ENCODE measurements around the gene OR2T8.

OR2T8 gene

GRCh38 chr1:247919952-247920351, at the start of gene OR2T8:
OR2T8 (plus strand) TSS chr1:247920252; CDS start chr1:247921018, 766 bp downstream.
- H3K9me3 ChIP-seq (ENCODE audit: control insufficient read depth in 2 of 2, low read length in 2 of 2): no peaks in the 10 kb centered on the region
- H3K4me3 ChIP-seq (ENCODE audit: low read length in 2 of 2): no peak within 1 kb of the TSS
- H3K4me1 ChIP-seq (ENCODE audit: control insufficient read depth in 2 of 2, insufficient read depth in 2 of 2, low read length in 2 of 2): no peaks in the 10 kb centered on the region

GRCh38 chr1:247883346-247883745, 36.7 kb upstream of the OR2T8 start:
- no peak overlapping the region for H3K27ac ChIP-seq (ENCODE audit: low read depth in 2 of 2, low read length in 2 of 2)
- no peaks in the 10 kb centered on the region for H3K27me3 ChIP-seq (ENCODE audit: control insufficient read depth in 2 of 2, insufficient read depth in 2 of 2, low read length in 2 of 2)
- no peaks in the 10 kb centered on the region for H3K4me1 ChIP-seq (ENCODE audit: control insufficient read depth in 2 of 2, insufficient read depth in 2 of 2, low read length in 2 of 2)
- H3K9me3 ChIP-seq (ENCODE audit: control insufficient read depth in 2 of 2, low read length in 2 of 2): no peaks in the 10 kb centered on the region
- H3K4me3 ChIP-seq (ENCODE audit: low read length in 2 of 2): no peak overlapping the region
- H3K36me3 ChIP-seq (ENCODE audit: control insufficient read depth in 2 of 2, insufficient read depth in 2 of 2, low read length in 2 of 2): no peaks in the 10 kb centered on the region
- H3K9ac ChIP-seq (ENCODE audit: low read depth in 1 of 2, low read length in 2 of 2): no peak overlapping the region

More at GRCh38 chr1:247919952-247920351, at the start of gene OR2T8:
- H3K36me3 ChIP-seq (ENCODE audit: control insufficient read depth in 2 of 2, insufficient read depth in 2 of 2, low read length in 2 of 2): no peaks in the 10 kb centered on the region
- no peak within 1 kb of the TSS for H3K9ac ChIP-seq (ENCODE audit: low read depth in 1 of 2, low read length in 2 of 2)
- no peak within 1 kb of the TSS for H3K27ac ChIP-seq (ENCODE audit: low read depth in 2 of 2, low read length in 2 of 2)
- no peaks in the 10 kb centered on the region for H3K27me3 ChIP-seq (ENCODE audit: control insufficient read depth in 2 of 2, insufficient read depth in 2 of 2, low read length in 2 of 2)

GRCh38 chr1:247884797-247885413, 35.1 kb upstream of the OR2T8 start:
- no peak overlapping the region for H3K27ac ChIP-seq (ENCODE audit: low read depth in 2 of 2, low read length in 2 of 2)
- no peaks in the 10 kb centered on the region for H3K36me3 ChIP-seq (ENCODE audit: control insufficient read depth in 2 of 2, insufficient read depth in 2 of 2, low read length in 2 of 2)
- no peaks in the 10 kb centered on the region for H3K4me1 ChIP-seq (ENCODE audit: control insufficient read depth in 2 of 2, insufficient read depth in 2 of 2, low read length in 2 of 2)
- H3K9ac ChIP-seq (ENCODE audit: low read depth in 1 of 2, low read length in 2 of 2): no peak overlapping the region
- no peak overlapping the region for H3K4me3 ChIP-seq (ENCODE audit: low read length in 2 of 2)
- no peaks in the 10 kb centered on the region for H3K27me3 ChIP-seq (ENCODE audit: control insufficient read depth in 2 of 2, insufficient read depth in 2 of 2, low read length in 2 of 2)
- no peaks in the 10 kb centered on the region for H3K9me3 ChIP-seq (ENCODE audit: control insufficient read depth in 2 of 2, low read length in 2 of 2)

GRCh38 chr1:247895163-247895637, 24.9 kb upstream of the OR2T8 start, which contains the start of gene OR2W3:
OR2W3 (plus strand) TSS chr1:247895587; CDS start chr1:247895587, 0 bp downstream.
- Histone ChIP-seq H3K9ac (ENCODE audit: low read depth in 1 of 2, low read length in 2 of 2) (no peak within 1 kb of the TSS), H3K4me3 (ENCODE audit: low read length in 2 of 2) (no peak within 1 kb of the TSS), H3K4me1 (ENCODE audit: control insufficient read depth in 2 of 2, insufficient read depth in 2 of 2, low read length in 2 of 2) (no peaks in the 10 kb centered on the region), H3K27me3 (ENCODE audit: control insufficient read depth in 2 of 2, insufficient read depth in 2 of 2, low read length in 2 of 2) (no peaks in the 10 kb centered on the region), H3K36me3 (ENCODE audit: control insufficient read depth in 2 of 2, insufficient read depth in 2 of 2, low read length in 2 of 2) (no peaks in the 10 kb centered on the region), H3K9me3 (ENCODE audit: control insufficient read depth in 2 of 2, low read length in 2 of 2) (no peaks in the 10 kb centered on the region), H3K27ac (ENCODE audit: low read depth in 2 of 2, low read length in 2 of 2) (no peak within 1 kb of the TSS)

- H3K4me3 ChIP-seq (ENCODE audit: low read length in 2 of 2): no peak overlapping the region
- no peaks in the 10 kb centered on the region for H3K36me3 ChIP-seq (ENCODE audit: control insufficient read depth in 2 of 2, insufficient read depth in 2 of 2, low read length in 2 of 2)
Measured at GRCh38 chr1:247895976-247896375, 24.1 kb upstream of the OR2T8 start.

GRCh38 chr1:247904122-247904521, 15.9 kb upstream of the OR2T8 start:
- no peaks in the 10 kb centered on the region for H3K27me3 ChIP-seq (ENCODE audit: control insufficient read depth in 2 of 2, insufficient read depth in 2 of 2, low read length in 2 of 2)
- no peak overlapping the region for H3K27ac ChIP-seq (ENCODE audit: low read depth in 2 of 2, low read length in 2 of 2)
- no peaks in the 10 kb centered on the region for H3K4me1 ChIP-seq (ENCODE audit: control insufficient read depth in 2 of 2, insufficient read depth in 2 of 2, low read length in 2 of 2)
- no peaks in the 10 kb centered on the region for H3K9me3 ChIP-seq (ENCODE audit: control insufficient read depth in 2 of 2, low read length in 2 of 2)
- no peak overlapping the region for H3K9ac ChIP-seq (ENCODE audit: low read depth in 1 of 2, low read length in 2 of 2)
- no peaks in the 10 kb centered on the region for H3K36me3 ChIP-seq (ENCODE audit: control insufficient read depth in 2 of 2, insufficient read depth in 2 of 2, low read length in 2 of 2)
- H3K4me3 ChIP-seq (ENCODE audit: low read length in 2 of 2): no peak overlapping the region

More at GRCh38 chr1:247895976-247896375, 24.1 kb upstream of the OR2T8 start:
- Histone ChIP-seq H3K27me3 (ENCODE audit: control insufficient read depth in 2 of 2, insufficient read depth in 2 of 2, low read length in 2 of 2) (no peaks in the 10 kb centered on the region), H3K9ac (ENCODE audit: low read depth in 1 of 2, low read length in 2 of 2) (no peak overlapping the region), H3K9me3 (ENCODE audit: control insufficient read depth in 2 of 2, low read length in 2 of 2) (no peaks in the 10 kb centered on the region), H3K27ac (ENCODE audit: low read depth in 2 of 2, low read length in 2 of 2) (no peak overlapping the region), H3K4me1 (ENCODE audit: control insufficient read depth in 2 of 2, insufficient read depth in 2 of 2, low read length in 2 of 2) (no peaks in the 10 kb centered on the region)

- Histone ChIP-seq H3K9me3 (ENCODE audit: control insufficient read depth in 2 of 2, low read length in 2 of 2) (no peaks in the 10 kb centered on the region), H3K36me3 (ENCODE audit: control insufficient read depth in 2 of 2, insufficient read depth in 2 of 2, low read length in 2 of 2) (no peaks in the 10 kb centered on the region), H3K4me3 (ENCODE audit: low read length in 2 of 2) (no peak overlapping the region), H3K27ac (ENCODE audit: low read depth in 2 of 2, low read length in 2 of 2) (no peak overlapping the region), H3K4me1 (ENCODE audit: control insufficient read depth in 2 of 2, insufficient read depth in 2 of 2, low read length in 2 of 2) (no peaks in the 10 kb centered on the region), H3K27me3 (ENCODE audit: control insufficient read depth in 2 of 2, insufficient read depth in 2 of 2, low read length in 2 of 2) (no peaks in the 10 kb centered on the region), H3K9ac (ENCODE audit: low read depth in 1 of 2, low read length in 2 of 2) (no peak overlapping the region)
Measured at GRCh38 chr1:247905181-247905580, 14.9 kb upstream of the OR2T8 start.

- no peak overlapping the region for H3K27ac ChIP-seq (ENCODE audit: low read depth in 2 of 2, low read length in 2 of 2)
Measured at GRCh38 chr1:247905910-247906503, 14.0 kb upstream of the OR2T8 start.

GRCh38 chr1:247906504-247907047, 13.5 kb upstream of the OR2T8 start:
- Histone ChIP-seq H3K9me3 (ENCODE audit: control insufficient read depth in 2 of 2, low read length in 2 of 2) (peaks cover 0 to 2% of the 10 kb centered on the region in 2 donors), H3K27me3 (ENCODE audit: control insufficient read depth in 2 of 2, insufficient read depth in 2 of 2, low read length in 2 of 2) (no peaks in the 10 kb centered on the region), H3K27ac (ENCODE audit: low read depth in 2 of 2, low read length in 2 of 2) (no peak overlapping the region), H3K4me3 (ENCODE audit: low read length in 2 of 2) (peak overlapping the region in 1 of 2 donors; percentile 55), H3K9ac (ENCODE audit: low read depth in 1 of 2, low read length in 2 of 2) (no peak overlapping the region), H3K36me3 (ENCODE audit: control insufficient read depth in 2 of 2, insufficient read depth in 2 of 2, low read length in 2 of 2) (no peaks in the 10 kb centered on the region), H3K4me1 (ENCODE audit: control insufficient read depth in 2 of 2, insufficient read depth in 2 of 2, low read length in 2 of 2) (no peaks in the 10 kb centered on the region)

More at GRCh38 chr1:247905910-247906503, 14.0 kb upstream of the OR2T8 start:
- Histone ChIP-seq H3K36me3 (ENCODE audit: control insufficient read depth in 2 of 2, insufficient read depth in 2 of 2, low read length in 2 of 2) (no peaks in the 10 kb centered on the region), H3K27me3 (ENCODE audit: control insufficient read depth in 2 of 2, insufficient read depth in 2 of 2, low read length in 2 of 2) (no peaks in the 10 kb centered on the region), H3K4me1 (ENCODE audit: control insufficient read depth in 2 of 2, insufficient read depth in 2 of 2, low read length in 2 of 2) (no peaks in the 10 kb centered on the region), H3K9me3 (ENCODE audit: control insufficient read depth in 2 of 2, low read length in 2 of 2) (peaks cover 0 to 2% of the 10 kb centered on the region in 2 donors), H3K9ac (ENCODE audit: low read depth in 1 of 2, low read length in 2 of 2) (no peak overlapping the region), H3K4me3 (ENCODE audit: low read length in 2 of 2) (peak overlapping the region in 1 of 2 donors; percentile 55)

GRCh38 chr1:247908766-247909165, 11.3 kb upstream of the OR2T8 start:
- Histone ChIP-seq H3K4me3 (ENCODE audit: low read length in 2 of 2) (no peak overlapping the region), H3K9me3 (ENCODE audit: control insufficient read depth in 2 of 2, low read length in 2 of 2) (peaks cover 0 to 2% of the 10 kb centered on the region in 2 donors), H3K27ac (ENCODE audit: low read depth in 2 of 2, low read length in 2 of 2) (no peak overlapping the region), H3K4me1 (ENCODE audit: control insufficient read depth in 2 of 2, insufficient read depth in 2 of 2, low read length in 2 of 2) (no peaks in the 10 kb centered on the region), H3K36me3 (ENCODE audit: control insufficient read depth in 2 of 2, insufficient read depth in 2 of 2, low read length in 2 of 2) (no peaks in the 10 kb centered on the region), H3K9ac (ENCODE audit: low read depth in 1 of 2, low read length in 2 of 2) (no peak overlapping the region), H3K27me3 (ENCODE audit: control insufficient read depth in 2 of 2, insufficient read depth in 2 of 2, low read length in 2 of 2) (no peaks in the 10 kb centered on the region)
